Measurements from ENCODE around the gene TASP1.

The TASP1 gene

GRCh38 chr20:13401596-13401995, 237.1 kb downstream of the TASP1 start:
- no peaks in the 10 kb centered on the region for H3K9me3 ChIP-seq (ENCODE audit: insufficient read depth, low read length)
- H3K36me3 ChIP-seq (ENCODE audit: insufficient read depth, insufficient read length, low read length): no peaks in the 10 kb centered on the region
- no peaks in the 10 kb centered on the region for H3K27me3 ChIP-seq (ENCODE audit: insufficient read depth, insufficient read length)
- H3K9ac ChIP-seq (ENCODE audit: insufficient read length, low read depth): no peak overlapping the region
- H3K4me1 ChIP-seq (ENCODE audit: insufficient read depth, insufficient read length): no peaks in the 10 kb centered on the region
- TF ChIP-seq YY1 (IDR thresholded peaks at IDR 0.05; ENCODE audit: insufficient read depth, insufficient read length): no peak
- no peak for TF ChIP-seq ZNF274 (IDR thresholded peaks at IDR 0.05; ENCODE audit: low read depth, low read length)
- TF ChIP-seq SUZ12 (IDR thresholded peaks at IDR 0.05; ENCODE audit: extremely low read depth, insufficient read depth, insufficient read length): no peak
- no peak overlapping the region for H3K4me3 ChIP-seq (ENCODE audit: insufficient read length, low read depth)
- no peak for DNase-seq (ENCODE audit: low read depth, low spot score)

- no peaks in the 10 kb centered on the region for H3K36me3 ChIP-seq (ENCODE audit: insufficient read depth, insufficient read length, low read length)
- DNase-seq (ENCODE audit: low read depth, low spot score): no peak
- no peak overlapping the region for H3K4me3 ChIP-seq (ENCODE audit: insufficient read length, low read depth)
- no peaks in the 10 kb centered on the region for H3K4me1 ChIP-seq (ENCODE audit: insufficient read depth, insufficient read length)
- no peak overlapping the region for H3K9ac ChIP-seq (ENCODE audit: insufficient read length, low read depth)
- H3K9me3 ChIP-seq (ENCODE audit: insufficient read depth, low read length): no peaks in the 10 kb centered on the region
- TF ChIP-seq SUZ12 (IDR thresholded peaks at IDR 0.05; ENCODE audit: extremely low read depth, insufficient read depth, insufficient read length) (no peak), YY1 (IDR thresholded peaks at IDR 0.05; ENCODE audit: insufficient read depth, insufficient read length) (no peak), ZNF274 (IDR thresholded peaks at IDR 0.05; ENCODE audit: low read depth, low read length) (no peak)
- H3K27me3 ChIP-seq (ENCODE audit: insufficient read depth, insufficient read length): no peaks in the 10 kb centered on the region
Observed at GRCh38 chr20:13400453-13400852, 238.3 kb downstream of the TASP1 start.

- Histone ChIP-seq H3K36me3 (ENCODE audit: insufficient read depth, insufficient read length, low read length) (no peaks in the 10 kb centered on the region), H3K27me3 (ENCODE audit: insufficient read depth, insufficient read length) (no peaks in the 10 kb centered on the region), H3K9me3 (ENCODE audit: insufficient read depth, low read length) (no peaks in the 10 kb centered on the region), H3K4me3 (ENCODE audit: insufficient read length, low read depth) (no peak overlapping the region), H3K4me1 (ENCODE audit: insufficient read depth, insufficient read length) (no peaks in the 10 kb centered on the region), H3K9ac (ENCODE audit: insufficient read length, low read depth) (no peak overlapping the region)
- no peak for DNase-seq (ENCODE audit: low read depth, low spot score)
- TF ChIP-seq ZNF274 (IDR thresholded peaks at IDR 0.05; ENCODE audit: low read depth, low read length): no peak
Observed at GRCh38 chr20:13397300-13397724, 241.4 kb downstream of the TASP1 start.

- H3K9me3 ChIP-seq (ENCODE audit: insufficient read depth, low read length): no peaks in the 10 kb centered on the region
- no peak overlapping the region for H3K4me3 ChIP-seq (ENCODE audit: insufficient read length, low read depth)
- DNase-seq (ENCODE audit: low read depth, low spot score): no peak
- no peaks in the 10 kb centered on the region for H3K36me3 ChIP-seq (ENCODE audit: insufficient read depth, insufficient read length, low read length)
- H3K9ac ChIP-seq (ENCODE audit: insufficient read length, low read depth): no peak overlapping the region
- TF ChIP-seq ZNF274 (IDR thresholded peaks at IDR 0.05; ENCODE audit: low read depth, low read length): no peak
- no peak for TF ChIP-seq YY1 (IDR thresholded peaks at IDR 0.05; ENCODE audit: insufficient read depth, insufficient read length)
- TF ChIP-seq SUZ12 (IDR thresholded peaks at IDR 0.05; ENCODE audit: extremely low read depth, insufficient read depth, insufficient read length): no peak
- H3K27me3 ChIP-seq (ENCODE audit: insufficient read depth, insufficient read length): no peaks in the 10 kb centered on the region
- no peaks in the 10 kb centered on the region for H3K4me1 ChIP-seq (ENCODE audit: insufficient read depth, insufficient read length)
Observed at GRCh38 chr20:13396826-13397225, 241.9 kb downstream of the TASP1 start.

GRCh38 chr20:13396022-13396421, 242.7 kb downstream of the TASP1 start:
- Histone ChIP-seq H3K9me3 (ENCODE audit: insufficient read depth, low read length) (no peaks in the 10 kb centered on the region), H3K27me3 (ENCODE audit: insufficient read depth, insufficient read length) (no peaks in the 10 kb centered on the region), H3K4me3 (ENCODE audit: insufficient read length, low read depth) (no peak overlapping the region), H3K36me3 (ENCODE audit: insufficient read depth, insufficient read length, low read length) (no peaks in the 10 kb centered on the region), H3K9ac (ENCODE audit: insufficient read length, low read depth) (no peak overlapping the region), H3K4me1 (ENCODE audit: insufficient read depth, insufficient read length) (no peaks in the 10 kb centered on the region)
- TF ChIP-seq ZNF274 (IDR thresholded peaks at IDR 0.05; ENCODE audit: low read depth, low read length): no peak
- no peak for TF ChIP-seq SUZ12 (IDR thresholded peaks at IDR 0.05; ENCODE audit: extremely low read depth, insufficient read depth, insufficient read length)
- no peak for TF ChIP-seq YY1 (IDR thresholded peaks at IDR 0.05; ENCODE audit: insufficient read depth, insufficient read length)
- DNase-seq (ENCODE audit: low read depth, low spot score): no peak

GRCh38 chr20:13395232-13395631, 243.5 kb downstream of the TASP1 start:
- Histone ChIP-seq H3K9ac (ENCODE audit: insufficient read length, low read depth) (no peak overlapping the region), H3K36me3 (ENCODE audit: insufficient read depth, insufficient read length, low read length) (no peaks in the 10 kb centered on the region), H3K4me1 (ENCODE audit: insufficient read depth, insufficient read length) (no peaks in the 10 kb centered on the region), H3K27me3 (ENCODE audit: insufficient read depth, insufficient read length) (no peaks in the 10 kb centered on the region), H3K4me3 (ENCODE audit: insufficient read length, low read depth) (no peak overlapping the region), H3K9me3 (ENCODE audit: insufficient read depth, low read length) (no peaks in the 10 kb centered on the region)
- DNase-seq (ENCODE audit: low read depth, low spot score): no peak
- TF ChIP-seq SUZ12 (IDR thresholded peaks at IDR 0.05; ENCODE audit: extremely low read depth, insufficient read depth, insufficient read length) (no peak), ZNF274 (IDR thresholded peaks at IDR 0.05; ENCODE audit: low read depth, low read length) (no peak), YY1 (IDR thresholded peaks at IDR 0.05; ENCODE audit: insufficient read depth, insufficient read length) (no peak)

GRCh38 chr20:13392391-13392790, 246.3 kb downstream of the TASP1 start:
- TF ChIP-seq YY1 (IDR thresholded peaks at IDR 0.05; ENCODE audit: insufficient read depth, insufficient read length) (no peak), ZNF274 (IDR thresholded peaks at IDR 0.05; ENCODE audit: low read depth, low read length) (no peak), SUZ12 (IDR thresholded peaks at IDR 0.05; ENCODE audit: extremely low read depth, insufficient read depth, insufficient read length) (no peak)
- H3K4me3 ChIP-seq (ENCODE audit: insufficient read length, low read depth): no peak overlapping the region
- no peaks in the 10 kb centered on the region for H3K27me3 ChIP-seq (ENCODE audit: insufficient read depth, insufficient read length)
- no peak for DNase-seq (ENCODE audit: low read depth, low spot score)
- H3K9ac ChIP-seq (ENCODE audit: insufficient read length, low read depth): no peak overlapping the region
- peaks cover 4% of the 10 kb centered on the region for H3K36me3 ChIP-seq (ENCODE audit: insufficient read depth, insufficient read length, low read length)
- no peaks in the 10 kb centered on the region for H3K9me3 ChIP-seq (ENCODE audit: insufficient read depth, low read length)
- no peaks in the 10 kb centered on the region for H3K4me1 ChIP-seq (ENCODE audit: insufficient read depth, insufficient read length)

GRCh38 chr20:13389115-13389514, 249.6 kb downstream of the TASP1 start:
- no peak for DNase-seq (ENCODE audit: low read depth, low spot score)
- Histone ChIP-seq H3K4me1 (ENCODE audit: insufficient read depth, insufficient read length) (no peaks in the 10 kb centered on the region), H3K36me3 (ENCODE audit: insufficient read depth, insufficient read length, low read length) (peaks cover 4% of the 10 kb centered on the region), H3K9ac (ENCODE audit: insufficient read length, low read depth) (no peak overlapping the region), H3K27me3 (ENCODE audit: insufficient read depth, insufficient read length) (no peaks in the 10 kb centered on the region), H3K9me3 (ENCODE audit: insufficient read depth, low read length) (no peaks in the 10 kb centered on the region), H3K4me3 (ENCODE audit: insufficient read length, low read depth) (no peak overlapping the region)
- no peak for TF ChIP-seq SUZ12 (IDR thresholded peaks at IDR 0.05; ENCODE audit: extremely low read depth, insufficient read depth, insufficient read length)
- no peak for TF ChIP-seq ZNF274 (IDR thresholded peaks at IDR 0.05; ENCODE audit: low read depth, low read length)
- no peak for TF ChIP-seq YY1 (IDR thresholded peaks at IDR 0.05; ENCODE audit: insufficient read depth, insufficient read length)

Data from NT2/D1 (cell line).